ENCODE data around the gene DNER.

DNER gene

GRCh38 chr2:229562472-229563127, 151.8 kb downstream of the DNER start:
- ATAC-seq (replicated peaks; ENCODE audit: extremely low read depth, poor library complexity, severe bottlenecking) (no peak), DNase-seq (ENCODE audit: low spot score in 2 of 2) (no peak)
- peaks cover 5% of the 10 kb centered on the region for H3K27me3 Mint-ChIP-seq
- H3K27ac Mint-ChIP-seq (ENCODE audit: low read depth), result no peak overlapping the region
- no peak overlapping the region for H3K4me3 Mint-ChIP-seq
- H3K9me3 Mint-ChIP-seq, result peaks cover 2% of the 10 kb centered on the region
- H3K4me1 Mint-ChIP-seq, result no peaks in the 10 kb centered on the region
- H3K36me3 Mint-ChIP-seq (ENCODE audit: insufficient read depth), result no peaks in the 10 kb centered on the region

- Mint-ChIP-seq H3K27ac (ENCODE audit: low read depth) (no peak overlapping the region), H3K4me3 (no peak overlapping the region), H3K27me3 (peaks cover 20% of the 10 kb centered on the region)
These were observed 154.4 kb downstream of the DNER start for GRCh38 chr2:229559986-229560385.

GRCh38 chr2:229553091-229553490, 161.3 kb downstream of the DNER start:
- ATAC-seq (replicated peaks; ENCODE audit: extremely low read depth, poor library complexity, severe bottlenecking) (no peak), DNase-seq (ENCODE audit: low spot score in 2 of 2) (no peak)
- no peak overlapping the region for H3K4me3 Mint-ChIP-seq
- no peak overlapping the region for H3K27ac Mint-ChIP-seq (ENCODE audit: low read depth)
- H3K27me3 Mint-ChIP-seq, result peaks cover 42% of the 10 kb centered on the region
- H3K4me1 Mint-ChIP-seq, result no peaks in the 10 kb centered on the region
- peaks cover 7% of the 10 kb centered on the region for H3K9me3 Mint-ChIP-seq
- no peaks in the 10 kb centered on the region for H3K36me3 Mint-ChIP-seq (ENCODE audit: insufficient read depth)

More at GRCh38 chr2:229559986-229560385, 154.4 kb downstream of the DNER start:
- ATAC-seq (replicated peaks; ENCODE audit: extremely low read depth, poor library complexity, severe bottlenecking) (no peak), DNase-seq (ENCODE audit: low spot score in 2 of 2) (no peak)
- no peaks in the 10 kb centered on the region for H3K36me3 Mint-ChIP-seq (ENCODE audit: insufficient read depth)
- H3K4me1 Mint-ChIP-seq, result no peaks in the 10 kb centered on the region
- H3K9me3 Mint-ChIP-seq, result peaks cover 7% of the 10 kb centered on the region

- DNase-seq (ENCODE audit: low spot score in 2 of 2) (no peak), ATAC-seq (replicated peaks; ENCODE audit: extremely low read depth, poor library complexity, severe bottlenecking) (no peak)
- no peaks in the 10 kb centered on the region for H3K9me3 Mint-ChIP-seq
- no peak overlapping the region for H3K4me3 Mint-ChIP-seq
- no peak overlapping the region for H3K27ac Mint-ChIP-seq (ENCODE audit: low read depth)
- no peaks in the 10 kb centered on the region for H3K4me1 Mint-ChIP-seq
- H3K27me3 Mint-ChIP-seq, result peaks cover 37% of the 10 kb centered on the region
- no peaks in the 10 kb centered on the region for H3K36me3 Mint-ChIP-seq (ENCODE audit: insufficient read depth)
These were observed 171.0 kb downstream of the DNER start for GRCh38 chr2:229543176-229543873.

- ATAC-seq (replicated peaks; ENCODE audit: extremely low read depth, poor library complexity, severe bottlenecking) (no peak), DNase-seq (ENCODE audit: low spot score in 2 of 2) (no peak)
- Mint-ChIP-seq H3K36me3 (ENCODE audit: insufficient read depth) (no peaks in the 10 kb centered on the region), H3K27ac (ENCODE audit: low read depth) (no peak overlapping the region), H3K4me1 (no peaks in the 10 kb centered on the region), H3K4me3 (no peak overlapping the region), H3K9me3 (no peaks in the 10 kb centered on the region), H3K27me3 (peaks cover 20% of the 10 kb centered on the region)
These were observed 174.7 kb downstream of the DNER start for GRCh38 chr2:229539628-229540027.

- no peaks in the 10 kb centered on the region for H3K36me3 Mint-ChIP-seq (ENCODE audit: insufficient read depth)
- DNase-seq (ENCODE audit: low spot score in 2 of 2), result no peak
- no peak overlapping the region for H3K27ac Mint-ChIP-seq (ENCODE audit: low read depth)
- no peak overlapping the region for H3K4me3 Mint-ChIP-seq
- H3K4me1 Mint-ChIP-seq, result no peaks in the 10 kb centered on the region
- peaks cover 23% of the 10 kb centered on the region for H3K27me3 Mint-ChIP-seq
- no peak for ATAC-seq (replicated peaks; ENCODE audit: extremely low read depth, poor library complexity, severe bottlenecking)
- H3K9me3 Mint-ChIP-seq, result no peaks in the 10 kb centered on the region
These were observed 182.8 kb downstream of the DNER start for GRCh38 chr2:229531594-229531993.

- DNase-seq (ENCODE audit: low spot score in 2 of 2), result no peak
- ATAC-seq (replicated peaks; ENCODE audit: extremely low read depth, poor library complexity, severe bottlenecking), result no peak
- no peak overlapping the region for H3K27ac Mint-ChIP-seq (ENCODE audit: low read depth)
- H3K36me3 Mint-ChIP-seq (ENCODE audit: insufficient read depth), result no peaks in the 10 kb centered on the region
- H3K4me1 Mint-ChIP-seq, result no peaks in the 10 kb centered on the region
- peaks cover 23% of the 10 kb centered on the region for H3K27me3 Mint-ChIP-seq
- H3K9me3 Mint-ChIP-seq, result no peaks in the 10 kb centered on the region
- H3K4me3 Mint-ChIP-seq, result no peak overlapping the region
These were observed 183.9 kb downstream of the DNER start for GRCh38 chr2:229530434-229530833.

- no peak for ATAC-seq (replicated peaks; ENCODE audit: extremely low read depth, poor library complexity, severe bottlenecking)
- H3K9me3 Mint-ChIP-seq, result no peaks in the 10 kb centered on the region
- no peak for DNase-seq (ENCODE audit: low spot score in 2 of 2)
- no peak overlapping the region for H3K27ac Mint-ChIP-seq (ENCODE audit: low read depth)
- peaks cover 23% of the 10 kb centered on the region for H3K27me3 Mint-ChIP-seq
- no peaks in the 10 kb centered on the region for H3K4me1 Mint-ChIP-seq
- no peak overlapping the region for H3K4me3 Mint-ChIP-seq
- no peaks in the 10 kb centered on the region for H3K36me3 Mint-ChIP-seq (ENCODE audit: insufficient read depth)
These were observed 185.5 kb downstream of the DNER start for GRCh38 chr2:229528846-229529245.

- ATAC-seq (replicated peaks; ENCODE audit: extremely low read depth, poor library complexity, severe bottlenecking), result no peak
- DNase-seq (ENCODE audit: low spot score in 2 of 2), result no peak
These were observed 187.4 kb downstream of the DNER start for GRCh38 chr2:229526951-229527350.

GRCh38 chr2:229524799-229525198, 189.6 kb downstream of the DNER start:
- peaks cover 22% of the 10 kb centered on the region for H3K27me3 Mint-ChIP-seq
- DNase-seq (ENCODE audit: low spot score in 2 of 2) (no peak), ATAC-seq (replicated peaks; ENCODE audit: extremely low read depth, poor library complexity, severe bottlenecking) (no peak)
- H3K36me3 Mint-ChIP-seq (ENCODE audit: insufficient read depth), result no peaks in the 10 kb centered on the region
- no peak overlapping the region for H3K4me3 Mint-ChIP-seq
- H3K9me3 Mint-ChIP-seq, result no peaks in the 10 kb centered on the region
- H3K4me1 Mint-ChIP-seq, result no peaks in the 10 kb centered on the region
- H3K27ac Mint-ChIP-seq (ENCODE audit: low read depth), result no peak overlapping the region

More at GRCh38 chr2:229526951-229527350, 187.4 kb downstream of the DNER start:
- Mint-ChIP-seq H3K9me3 (no peaks in the 10 kb centered on the region), H3K27me3 (peaks cover 14% of the 10 kb centered on the region), H3K27ac (ENCODE audit: low read depth) (no peak overlapping the region), H3K4me3 (no peak overlapping the region), H3K36me3 (ENCODE audit: insufficient read depth) (no peaks in the 10 kb centered on the region), H3K4me1 (no peaks in the 10 kb centered on the region)

GRCh38 chr2:229523663-229524062, 190.7 kb downstream of the DNER start:
- no peak overlapping the region for H3K27ac Mint-ChIP-seq (ENCODE audit: low read depth)
- no peak for DNase-seq (ENCODE audit: low spot score in 2 of 2)
- no peaks in the 10 kb centered on the region for H3K4me1 Mint-ChIP-seq
- no peaks in the 10 kb centered on the region for H3K36me3 Mint-ChIP-seq (ENCODE audit: insufficient read depth)
- no peaks in the 10 kb centered on the region for H3K9me3 Mint-ChIP-seq
- H3K27me3 Mint-ChIP-seq, result peaks cover 20% of the 10 kb centered on the region
- H3K4me3 Mint-ChIP-seq, result no peak overlapping the region
- no peak for ATAC-seq (replicated peaks; ENCODE audit: extremely low read depth, poor library complexity, severe bottlenecking)

- Mint-ChIP-seq H3K36me3 (ENCODE audit: insufficient read depth) (no peaks in the 10 kb centered on the region), H3K9me3 (no peaks in the 10 kb centered on the region), H3K4me3 (no peak overlapping the region), H3K27ac (ENCODE audit: low read depth) (no peak overlapping the region), H3K27me3 (peaks cover 16% of the 10 kb centered on the region), H3K4me1 (no peaks in the 10 kb centered on the region)
- ATAC-seq (replicated peaks; ENCODE audit: extremely low read depth, poor library complexity, severe bottlenecking), result no peak
- DNase-seq (ENCODE audit: low spot score in 2 of 2), result no peak
These were observed 192.8 kb downstream of the DNER start for GRCh38 chr2:229521576-229521975.

GRCh38 chr2:229520691-229521096, 193.7 kb downstream of the DNER start:
- Mint-ChIP-seq H3K9me3 (no peaks in the 10 kb centered on the region), H3K4me3 (no peak overlapping the region), H3K4me1 (no peaks in the 10 kb centered on the region), H3K36me3 (ENCODE audit: insufficient read depth) (no peaks in the 10 kb centered on the region), H3K27ac (ENCODE audit: low read depth) (no peak overlapping the region), H3K27me3 (peaks cover 16% of the 10 kb centered on the region)
- no peak for DNase-seq (ENCODE audit: low spot score in 2 of 2)
- no peak for ATAC-seq (replicated peaks; ENCODE audit: extremely low read depth, poor library complexity, severe bottlenecking)

All from central memory CD8-positive, alpha-beta T cell (primary cell).